Measurements from ENCODE around the gene SMIM9. TPM values are rescaled to one million over a fixed set of nuclear protein-coding genes. Genes with fewer than 3 reads are reported as not detected.
A peak's percentile ranks its signal among the peaks of the same experiment; 100 is the strongest.

The SMIM9 gene
- total RNA-seq, 2 donors from 2014 or later = not detected

DNA sequence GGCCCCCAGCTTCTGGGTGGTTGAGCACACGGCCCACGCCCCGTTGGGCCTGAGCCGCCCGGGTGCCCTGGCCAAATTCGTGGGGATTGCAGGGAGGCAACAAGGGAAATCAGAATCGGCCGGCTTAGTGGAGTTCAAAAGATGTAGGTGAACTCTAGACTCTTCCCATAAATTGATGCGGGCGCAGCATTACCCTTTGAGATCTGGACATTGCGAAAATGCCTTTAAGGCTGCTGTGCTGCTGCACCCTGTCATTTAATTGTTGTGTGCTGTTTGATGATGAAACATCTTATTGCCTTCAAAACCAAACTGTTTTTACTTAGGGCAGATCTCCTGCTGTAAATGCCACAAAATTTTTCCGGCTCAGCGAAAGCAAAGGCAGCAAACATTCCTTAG, 28.8 kb downstream of the SMIM9 start:
- Mint-ChIP-seq H3K36me3 (no peaks in the 10 kb centered on the region), H3K9me3 (no peaks in the 10 kb centered on the region), H3K27me3 (peaks cover 0 to 2% of the 10 kb centered on the region in 2 donors), H3K4me3 (peak overlapping the region; percentile 82), H3K4me1 (ENCODE audit: low read depth in 2 of 2) (peaks cover 13 to 20% of the 10 kb centered on the region in 2 donors), H3K27ac (peak overlapping the region; percentile 55 to 73)
- no peak for ATAC-seq
- no peak for DNase-seq (ENCODE audit: low spot score)

DNA sequence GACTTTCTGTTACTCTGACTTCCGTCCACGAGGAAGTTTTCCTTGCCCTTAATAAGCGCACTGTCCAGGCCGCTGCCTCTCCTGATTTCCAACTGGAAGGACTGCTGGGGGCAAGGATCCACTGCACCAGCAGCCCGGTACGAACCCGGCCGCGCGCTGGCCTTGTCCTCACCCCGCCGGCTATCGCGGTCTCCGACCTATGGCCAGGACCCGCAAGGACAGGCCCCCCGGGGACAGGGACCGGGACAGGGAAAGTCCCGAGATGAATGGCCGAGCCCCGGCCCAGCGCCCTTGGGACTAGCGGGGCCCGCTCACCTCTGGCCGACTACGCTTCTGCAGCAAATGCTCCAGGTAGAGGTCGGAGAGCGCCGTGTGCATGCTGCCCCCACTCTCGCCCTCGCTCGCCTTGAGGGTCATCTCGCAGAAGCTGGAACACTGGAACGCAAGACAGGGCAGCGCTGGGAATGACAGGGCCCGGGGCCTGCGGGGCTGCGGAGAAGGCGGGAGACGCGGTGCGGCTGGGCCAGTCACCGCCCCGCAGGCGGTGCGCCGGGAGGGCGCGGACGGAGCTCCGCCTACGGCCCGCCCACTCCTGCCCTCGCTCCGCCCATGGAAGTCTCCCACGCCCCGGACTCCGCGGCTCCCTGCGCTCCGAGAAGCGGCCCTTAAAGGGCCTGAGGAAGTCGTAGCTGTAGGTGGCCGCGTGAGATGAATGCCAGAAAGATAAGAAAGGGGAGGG, 29.3 kb downstream of the SMIM9 start, which contains the start of gene MPP1:
Gene MPP1 (minus strand): TSS at position 529 of the 739 bp plus-strand sequence. CDS start 112 bp downstream, at position 417.
- peaks cover 0 to 2% of the 10 kb centered on the region in 2 donors for H3K27me3 Mint-ChIP-seq
- H3K4me1 Mint-ChIP-seq (ENCODE audit: low read depth in 2 of 2) = peaks cover 16 to 26% of the 10 kb centered on the region in 2 donors
- DNase-seq (ENCODE audit: low spot score) = peak; percentile 79
- peak within 1 kb of the TSS; percentile 82 for H3K4me3 Mint-ChIP-seq
- peak; percentile 98 for ATAC-seq
- peak within 1 kb of the TSS; percentile 55 to 73 for H3K27ac Mint-ChIP-seq
- no peaks in the 10 kb centered on the region for H3K36me3 Mint-ChIP-seq
- no peaks in the 10 kb centered on the region for H3K9me3 Mint-ChIP-seq

DNA sequence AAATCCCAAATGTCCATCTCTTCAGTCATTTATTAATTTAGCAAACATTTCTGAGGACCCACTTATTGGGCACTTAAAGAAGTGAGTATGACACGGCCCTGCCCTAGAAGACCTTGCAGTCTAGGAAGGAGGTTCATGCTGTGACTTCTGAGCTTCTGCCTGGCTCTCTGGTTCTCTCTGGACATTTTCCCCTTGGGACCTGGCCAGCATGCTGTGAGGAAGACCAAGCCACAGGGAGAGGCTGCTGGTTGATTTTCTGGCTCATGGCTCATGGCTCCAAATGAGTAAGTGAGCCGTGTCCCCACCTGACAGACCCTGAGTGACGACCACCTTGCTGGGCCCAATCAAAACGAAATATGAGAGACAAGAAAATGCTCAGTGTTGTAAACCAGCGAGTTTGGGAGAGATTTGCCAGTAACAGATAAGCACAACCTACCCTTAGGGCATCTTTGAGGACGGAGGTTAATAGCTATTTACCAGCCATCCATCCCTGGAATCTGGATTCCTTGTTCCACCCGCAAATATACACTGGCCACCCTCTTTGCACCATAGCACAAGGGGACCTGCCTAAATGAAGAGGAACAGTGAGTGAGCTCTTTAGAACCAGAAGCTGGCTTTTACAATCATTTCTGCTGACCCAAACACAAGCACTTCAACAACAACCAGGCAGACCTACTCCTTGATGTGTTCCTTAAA, 30.1 kb downstream of the SMIM9 start:
- peak overlapping the region; percentile 82 for H3K4me3 Mint-ChIP-seq
- H3K27ac Mint-ChIP-seq = no peak overlapping the region
- no peaks in the 10 kb centered on the region for H3K36me3 Mint-ChIP-seq
- ATAC-seq (no peak), DNase-seq (ENCODE audit: low spot score) (no peak)
- peaks cover 22 to 32% of the 10 kb centered on the region in 2 donors for H3K4me1 Mint-ChIP-seq (ENCODE audit: low read depth in 2 of 2)
- H3K27me3 Mint-ChIP-seq = peaks cover 0 to 2% of the 10 kb centered on the region in 2 donors
- H3K9me3 Mint-ChIP-seq = no peaks in the 10 kb centered on the region

DNA sequence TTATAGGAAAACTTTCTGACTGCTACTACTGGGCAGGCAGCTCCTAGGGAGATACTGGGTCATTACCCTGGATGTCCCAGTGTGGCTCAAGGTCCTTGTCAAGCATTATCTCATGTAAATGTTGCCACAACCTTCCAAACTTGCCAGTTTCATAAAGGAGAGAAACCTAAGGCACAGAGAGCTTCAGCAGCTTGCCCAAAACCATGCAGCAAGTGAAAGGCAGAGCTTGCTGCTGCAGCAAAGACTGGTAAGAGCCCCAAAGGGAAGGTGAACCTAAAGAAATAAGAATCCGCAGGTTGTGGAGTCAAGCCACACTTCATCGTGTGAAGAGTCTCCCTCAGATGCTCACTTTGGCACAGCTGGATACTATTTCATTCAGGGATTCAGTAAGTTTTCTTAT, 31.5 kb downstream of the SMIM9 start:
- ATAC-seq = no peak
- Mint-ChIP-seq H3K27me3 (peaks cover 0 to 2% of the 10 kb centered on the region in 2 donors), H3K36me3 (no peaks in the 10 kb centered on the region), H3K27ac (no peak overlapping the region), H3K9me3 (no peaks in the 10 kb centered on the region), H3K4me3 (peak overlapping the region; percentile 82), H3K4me1 (ENCODE audit: low read depth in 2 of 2) (peaks cover 30 to 42% of the 10 kb centered on the region in 2 donors)
- no peak for DNase-seq (ENCODE audit: low spot score)

DNA sequence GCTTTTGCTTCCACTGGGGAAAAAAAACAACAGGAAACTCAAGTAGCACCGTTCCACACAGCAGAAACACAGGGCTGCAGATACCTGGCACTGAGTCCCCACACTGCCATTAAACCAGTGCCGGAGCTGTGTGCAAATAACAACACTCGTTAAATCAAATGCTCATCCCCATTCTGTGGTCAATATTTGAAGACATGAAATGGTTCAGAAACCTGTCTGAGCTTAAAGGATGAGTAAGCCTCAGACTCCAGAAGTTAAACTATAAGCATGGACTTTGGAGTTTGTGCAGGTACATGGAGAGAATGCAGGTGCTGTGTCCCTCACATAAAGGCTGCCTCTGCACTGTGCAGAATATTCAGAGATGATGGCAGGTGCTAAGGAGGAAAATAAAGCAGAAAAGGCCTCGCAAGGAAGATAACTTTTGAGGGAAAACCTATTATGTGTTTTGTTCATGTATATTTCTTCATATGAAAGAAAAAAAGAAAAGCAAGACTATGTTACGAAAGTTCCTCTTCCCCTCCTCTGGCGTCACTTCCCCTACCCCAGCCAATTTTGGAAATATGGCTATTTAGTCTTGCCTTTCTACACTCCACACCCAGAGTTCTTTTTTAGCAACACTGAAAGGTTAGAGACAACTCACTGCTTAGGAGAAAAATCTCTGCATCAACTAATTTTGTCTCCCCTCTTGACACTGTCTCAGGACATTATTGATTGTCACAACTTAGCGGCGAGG, 33.8 kb downstream of the SMIM9 start:
- Mint-ChIP-seq H3K4me3 (peak overlapping the region; percentile 80), H3K27ac (peak overlapping the region; percentile 72 to 90), H3K36me3 (no peaks in the 10 kb centered on the region), H3K9me3 (no peaks in the 10 kb centered on the region), H3K27me3 (no peaks in the 10 kb centered on the region), H3K4me1 (ENCODE audit: low read depth in 2 of 2) (peaks cover 30 to 49% of the 10 kb centered on the region in 2 donors)
- DNase-seq (ENCODE audit: low spot score) = no peak
- ATAC-seq = no peak

GRCh38 chrX:154799556-154800348, 34.7 kb downstream of the SMIM9 start:
- Mint-ChIP-seq H3K4me1 (ENCODE audit: low read depth in 2 of 2) (peaks cover 28 to 48% of the 10 kb centered on the region in 2 donors), H3K27ac (peak overlapping the region; percentile 72 to 90), H3K9me3 (no peaks in the 10 kb centered on the region), H3K27me3 (no peaks in the 10 kb centered on the region), H3K36me3 (no peaks in the 10 kb centered on the region), H3K4me3 (peak overlapping the region; percentile 80)
- ATAC-seq (no peak), DNase-seq (ENCODE audit: low spot score) (no peak)

DNA sequence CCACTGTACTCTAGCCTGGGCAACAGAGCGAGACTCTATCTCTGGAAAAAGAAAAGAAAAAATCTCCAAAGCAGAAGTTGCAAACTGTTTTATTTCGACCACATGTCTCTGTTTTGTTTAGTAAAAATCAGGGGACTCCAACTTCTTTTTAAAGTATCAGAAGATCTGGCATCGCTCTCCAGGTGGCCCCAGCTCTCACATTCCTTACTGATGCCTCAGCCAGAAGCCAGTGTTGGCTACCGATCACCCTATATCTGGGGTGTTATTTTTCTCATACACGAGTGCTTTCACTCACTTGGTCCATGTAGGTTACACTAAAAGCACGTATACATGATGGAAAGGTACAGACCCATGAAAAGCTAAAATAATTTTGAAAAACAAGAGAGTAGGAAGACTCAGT, 37.5 kb downstream of the SMIM9 start:
- DNase-seq (ENCODE audit: low spot score) = no peak
- Mint-ChIP-seq H3K9me3 (no peaks in the 10 kb centered on the region), H3K27ac (no peak overlapping the region), H3K36me3 (no peaks in the 10 kb centered on the region), H3K4me1 (ENCODE audit: low read depth in 2 of 2) (peaks cover 21 to 35% of the 10 kb centered on the region in 2 donors), H3K4me3 (no peak overlapping the region), H3K27me3 (no peaks in the 10 kb centered on the region)
- ATAC-seq = no peak

GRCh38 chrX:154795016-154795415, 39.4 kb downstream of the SMIM9 start:
- Mint-ChIP-seq H3K27me3 (no peaks in the 10 kb centered on the region), H3K27ac (no peak overlapping the region), H3K4me1 (ENCODE audit: low read depth in 2 of 2) (peaks cover 13 to 23% of the 10 kb centered on the region in 2 donors), H3K4me3 (no peak overlapping the region), H3K36me3 (no peaks in the 10 kb centered on the region), H3K9me3 (no peaks in the 10 kb centered on the region)
- ATAC-seq (no peak), DNase-seq (ENCODE audit: low spot score) (no peak)

DNA sequence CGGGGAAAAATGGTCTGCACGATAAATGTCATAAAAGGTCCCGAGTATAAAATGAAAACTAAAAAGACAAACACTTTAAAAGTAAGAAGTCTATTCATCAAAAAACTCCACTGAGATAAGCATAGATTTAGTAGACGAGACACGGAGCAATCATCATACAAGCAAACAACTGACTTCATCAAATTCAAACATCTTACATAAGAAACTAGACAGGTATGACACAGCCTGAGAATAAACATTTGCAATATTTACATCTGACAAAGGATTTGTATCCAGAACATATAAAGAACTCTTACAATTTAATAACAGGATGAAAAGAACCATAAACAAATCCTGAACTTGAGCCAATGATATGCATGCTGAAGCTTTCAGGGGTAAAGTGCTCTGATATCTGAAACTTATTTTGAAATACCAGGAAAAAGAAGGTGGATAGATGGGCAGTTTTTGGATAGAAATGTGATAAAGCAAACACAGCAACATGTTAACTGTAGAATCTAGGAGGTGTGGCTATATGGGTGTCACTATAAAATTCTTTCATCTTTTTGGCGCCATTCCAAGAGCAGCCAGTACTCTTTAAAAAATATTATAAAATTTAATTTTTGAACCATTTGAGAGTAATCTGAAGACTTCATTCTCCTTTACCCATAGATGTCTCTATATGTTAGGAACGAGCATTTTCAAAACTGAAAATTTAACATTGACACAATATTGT, 41.2 kb downstream of the SMIM9 start:
- Mint-ChIP-seq H3K36me3 (no peaks in the 10 kb centered on the region), H3K9me3 (no peaks in the 10 kb centered on the region), H3K4me3 (no peak overlapping the region), H3K27ac (no peak overlapping the region), H3K27me3 (no peaks in the 10 kb centered on the region), H3K4me1 (ENCODE audit: low read depth in 2 of 2) (peaks cover under 1 to 9% of the 10 kb centered on the region in 2 donors)
- ATAC-seq = no peak
- DNase-seq (ENCODE audit: low spot score) = no peak

DNA sequence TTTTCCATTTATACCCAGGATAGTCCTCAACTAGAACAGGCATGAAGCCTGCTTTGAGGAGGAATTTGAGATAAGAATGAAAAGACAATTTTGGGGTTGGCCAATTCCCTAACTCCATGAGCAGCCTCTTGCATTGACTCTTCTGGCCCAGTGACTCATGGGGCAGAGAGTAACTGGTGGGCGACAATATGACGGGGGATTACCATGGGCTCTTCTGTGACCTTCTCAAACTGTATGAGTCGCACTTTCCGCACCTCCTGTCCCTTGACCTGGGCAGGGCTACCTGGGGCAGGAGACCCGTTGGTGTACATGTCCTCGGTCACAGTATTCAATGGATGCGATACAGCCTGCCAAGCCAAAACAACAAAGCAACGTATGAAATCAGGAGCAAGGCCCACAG, 42.5 kb downstream of the SMIM9 start:
- H3K4me3 Mint-ChIP-seq = no peak overlapping the region
- ATAC-seq (no peak), DNase-seq (ENCODE audit: low spot score) (no peak)
- no peaks in the 10 kb centered on the region for H3K27me3 Mint-ChIP-seq
- no peak overlapping the region for H3K27ac Mint-ChIP-seq
- no peaks in the 10 kb centered on the region for H3K4me1 Mint-ChIP-seq (ENCODE audit: low read depth in 2 of 2)
- H3K9me3 Mint-ChIP-seq = no peaks in the 10 kb centered on the region
- H3K36me3 Mint-ChIP-seq = no peaks in the 10 kb centered on the region

- no peaks in the 10 kb centered on the region for H3K4me1 Mint-ChIP-seq (ENCODE audit: low read depth in 2 of 2)
- no peak overlapping the region for H3K4me3 Mint-ChIP-seq
- no peak for DNase-seq (ENCODE audit: low spot score)
- no peaks in the 10 kb centered on the region for H3K27me3 Mint-ChIP-seq
- no peak overlapping the region for H3K27ac Mint-ChIP-seq
- ATAC-seq = no peak
- H3K36me3 Mint-ChIP-seq = no peaks in the 10 kb centered on the region
- no peaks in the 10 kb centered on the region for H3K9me3 Mint-ChIP-seq
Observed at GRCh38 chrX:154791467-154791866, 43.0 kb downstream of the SMIM9 start.

DNA sequence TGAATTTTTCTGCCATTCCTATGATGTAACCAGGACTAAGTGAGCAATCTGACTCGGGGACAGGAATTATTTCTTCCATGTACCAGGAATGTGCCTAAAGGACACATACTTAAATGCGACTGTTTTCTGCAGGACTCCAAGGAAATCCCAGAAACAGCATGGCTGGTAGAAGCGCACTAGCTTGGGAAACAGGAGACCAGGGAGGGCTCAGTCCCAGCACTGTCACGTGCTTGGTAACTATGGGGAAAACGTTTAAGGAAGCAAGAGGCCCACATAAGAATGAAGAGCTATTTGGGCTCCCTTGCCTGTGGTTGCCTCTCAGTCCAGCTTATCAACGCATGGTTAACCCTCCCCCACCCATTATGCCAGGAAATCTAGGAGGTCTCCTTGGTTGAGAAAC, 48.7 kb downstream of the SMIM9 start:
- Mint-ChIP-seq H3K4me3 (no peak overlapping the region), H3K4me1 (ENCODE audit: low read depth in 2 of 2) (peaks cover 4 to 8% of the 10 kb centered on the region in 2 donors), H3K27me3 (no peaks in the 10 kb centered on the region), H3K27ac (no peak overlapping the region), H3K36me3 (no peaks in the 10 kb centered on the region), H3K9me3 (no peaks in the 10 kb centered on the region)
- ATAC-seq (no peak), DNase-seq (ENCODE audit: low spot score) (no peak)

Measured in natural killer cell treated with Interleukin-12 subunit alpha and Interleukin-12 subunit beta and Interleukin-15 and Interleukin-18, amount 100 ng/mL, for 72 hours (primary cell).